Neuron (in vitro differentiated cells): ENCODE data around the gene TRAM2.

ENCODE experiments used
- H2AFZ ChIP-seq: one replicate; pipeline ENCODE4 v1.6.1; 2013; ENCODE audit warnings: low read depth, mild to moderate bottlenecking, inconsistent platforms, low read length, moderate library complexity
- H3K27me3 ChIP-seq: one replicate; pipeline ENCODE4 v1.6.1; 2013; ENCODE audit warnings: low read length; ENCODE audit not compliant: insufficient read depth
- H3K36me3 ChIP-seq: one replicate; pipeline ENCODE4 v1.6.1; 2013; ENCODE audit warnings: low read length; ENCODE audit not compliant: insufficient read depth
- H3K4me1 ChIP-seq: one replicate; pipeline ENCODE4 v1.6.1; 2013; ENCODE audit warnings: low read length; ENCODE audit not compliant: insufficient read depth
- H3K4me3 ChIP-seq: 2 replicates; pipeline ENCODE4 v1.5.1; 2013; ENCODE audit warnings: mild to moderate bottlenecking, low read length, moderate library complexity
- H3K9me3 ChIP-seq: one replicate; pipeline ENCODE4 v1.6.1; 2013; ENCODE audit warnings: low read length

Gene TRAM2

GRCh38 chr6:52571099-52571755, 5.6 kb downstream of the TRAM2 start:
- Histone ChIP-seq H3K36me3 (no peaks in the 10 kb centered on the region), H2AFZ (no peak overlapping the region), H3K27me3 (no peaks in the 10 kb centered on the region), H3K9me3 (no peaks in the 10 kb centered on the region), H3K4me3 (no peak overlapping the region), H3K4me1 (peaks cover 57% of the 10 kb centered on the region)

GRCh38 chr6:52570291-52570700, 6.6 kb downstream of the TRAM2 start:
- Histone ChIP-seq H3K9me3 (no peaks in the 10 kb centered on the region), H3K4me3 (no peak overlapping the region), H2AFZ (no peak overlapping the region), H3K27me3 (no peaks in the 10 kb centered on the region), H3K4me1 (peaks cover 55% of the 10 kb centered on the region), H3K36me3 (no peaks in the 10 kb centered on the region)

GRCh38 chr6:52568320-52568719, 8.5 kb downstream of the TRAM2 start:
- Histone ChIP-seq H3K36me3 (no peaks in the 10 kb centered on the region), H2AFZ (no peak overlapping the region), H3K4me3 (no peak overlapping the region), H3K9me3 (no peaks in the 10 kb centered on the region), H3K27me3 (no peaks in the 10 kb centered on the region), H3K4me1 (peaks cover 40% of the 10 kb centered on the region)

DNA sequence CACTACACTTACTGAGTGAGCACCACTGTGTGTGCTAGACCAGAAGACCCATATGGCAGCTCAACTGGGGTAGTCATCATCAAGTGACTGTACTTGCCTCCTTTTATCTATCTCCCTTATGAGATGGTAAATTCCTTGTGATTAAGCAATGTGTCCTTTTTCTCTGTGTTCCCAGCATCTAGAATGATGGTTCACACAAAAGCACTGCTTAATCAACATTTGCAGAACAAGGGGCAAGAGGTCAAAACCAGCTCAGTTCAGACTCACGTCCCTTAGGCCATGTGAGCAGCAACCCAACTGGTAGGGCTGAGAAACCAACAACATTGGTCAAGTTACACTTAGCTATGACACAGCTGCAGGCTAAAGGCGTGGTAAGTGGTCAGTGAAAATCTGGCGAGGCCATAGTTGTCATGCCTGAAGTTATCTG, 10.0 kb downstream of the TRAM2 start:
- H2AFZ ChIP-seq, result no peak overlapping the region
- H3K4me1 ChIP-seq, result peaks cover 30% of the 10 kb centered on the region
- H3K36me3 ChIP-seq, result no peaks in the 10 kb centered on the region
- no peaks in the 10 kb centered on the region for H3K9me3 ChIP-seq
- H3K4me3 ChIP-seq, result no peak overlapping the region
- no peaks in the 10 kb centered on the region for H3K27me3 ChIP-seq

DNA sequence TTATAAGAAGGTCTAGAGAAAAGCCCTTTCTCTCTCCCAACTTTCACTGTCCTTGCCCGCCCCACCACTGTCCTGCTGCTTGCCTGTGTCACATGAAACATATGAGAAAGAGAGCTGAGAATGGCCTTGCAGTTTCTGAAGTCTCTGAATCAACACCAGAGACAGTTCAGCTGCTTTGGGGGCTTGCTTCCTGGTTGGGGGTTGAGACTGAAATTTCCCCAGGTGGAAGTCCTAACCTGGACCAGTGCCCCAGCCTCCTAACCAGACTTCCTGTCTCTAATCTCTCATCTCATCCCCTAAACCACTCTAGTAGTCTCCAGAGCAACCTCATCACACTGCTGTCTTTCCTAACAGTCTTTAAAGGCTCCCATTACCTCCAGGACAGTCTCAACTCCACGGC, 10.7 kb downstream of the TRAM2 start:
- no peak overlapping the region for H2AFZ ChIP-seq
- no peaks in the 10 kb centered on the region for H3K9me3 ChIP-seq
- peaks cover 23% of the 10 kb centered on the region for H3K4me1 ChIP-seq
- H3K36me3 ChIP-seq, result no peaks in the 10 kb centered on the region
- H3K27me3 ChIP-seq, result no peaks in the 10 kb centered on the region
- H3K4me3 ChIP-seq, result no peak overlapping the region

- no peaks in the 10 kb centered on the region for H3K36me3 ChIP-seq
- peaks cover 10% of the 10 kb centered on the region for H3K4me1 ChIP-seq
- H3K27me3 ChIP-seq, result no peaks in the 10 kb centered on the region
- H3K4me3 ChIP-seq, result no peak overlapping the region
- H2AFZ ChIP-seq, result no peak overlapping the region
- no peaks in the 10 kb centered on the region for H3K9me3 ChIP-seq
These were observed 12.0 kb downstream of the TRAM2 start for GRCh38 chr6:52564856-52565255.

DNA sequence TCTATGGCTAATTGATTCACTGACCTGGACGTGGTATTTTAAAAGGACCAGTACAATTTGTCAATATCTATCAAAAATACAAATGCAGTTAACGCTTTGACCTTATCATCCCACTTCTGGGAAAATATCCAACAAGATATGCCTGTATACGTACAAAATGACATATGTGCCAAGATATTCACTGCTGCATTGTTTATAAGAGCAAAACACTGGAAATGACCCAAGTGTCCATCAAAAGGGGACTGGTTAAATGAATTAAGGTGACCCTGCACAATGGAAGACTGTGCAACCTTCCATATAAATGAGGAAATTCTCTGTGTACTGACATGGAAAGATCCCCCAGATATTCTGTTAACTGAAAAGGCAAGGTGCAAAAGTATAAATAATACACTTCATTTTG, 13.9 kb downstream of the TRAM2 start:
- Histone ChIP-seq H2AFZ (no peak overlapping the region), H3K27me3 (no peaks in the 10 kb centered on the region), H3K9me3 (no peaks in the 10 kb centered on the region), H3K4me3 (no peak overlapping the region), H3K4me1 (no peaks in the 10 kb centered on the region), H3K36me3 (no peaks in the 10 kb centered on the region)

DNA sequence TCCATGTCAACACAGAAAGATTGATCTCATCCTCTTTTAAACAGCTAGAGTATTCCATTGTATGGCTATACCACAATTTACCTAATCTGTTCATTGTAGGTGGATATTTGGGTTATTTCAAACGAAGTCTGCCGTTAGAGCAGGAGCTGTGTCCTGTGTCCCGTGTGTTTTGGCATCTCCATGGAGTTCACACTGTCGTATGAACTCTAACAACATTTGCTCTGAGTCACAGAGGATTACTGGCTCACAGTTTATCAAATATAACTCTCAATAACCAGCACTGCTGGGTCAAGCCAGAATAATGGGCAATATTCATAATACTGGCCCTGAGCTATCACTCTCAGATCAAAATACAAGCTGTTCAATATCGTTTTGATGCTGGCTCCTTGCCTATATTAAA, 16.4 kb downstream of the TRAM2 start:
- no peak overlapping the region for H3K4me3 ChIP-seq
- H3K4me1 ChIP-seq, result no peaks in the 10 kb centered on the region

GRCh38 chr6:52558266-52559000, 18.4 kb downstream of the TRAM2 start:
- no peak overlapping the region for H3K4me3 ChIP-seq
- no peaks in the 10 kb centered on the region for H3K4me1 ChIP-seq
- no peaks in the 10 kb centered on the region for H3K27me3 ChIP-seq
- no peaks in the 10 kb centered on the region for H3K36me3 ChIP-seq
- no peak overlapping the region for H2AFZ ChIP-seq
- no peaks in the 10 kb centered on the region for H3K9me3 ChIP-seq

More for the DNA sequence above, 16.4 kb downstream of the TRAM2 start:
- H2AFZ ChIP-seq, result no peak overlapping the region
- no peaks in the 10 kb centered on the region for H3K36me3 ChIP-seq
- no peaks in the 10 kb centered on the region for H3K9me3 ChIP-seq
- no peaks in the 10 kb centered on the region for H3K27me3 ChIP-seq

DNA sequence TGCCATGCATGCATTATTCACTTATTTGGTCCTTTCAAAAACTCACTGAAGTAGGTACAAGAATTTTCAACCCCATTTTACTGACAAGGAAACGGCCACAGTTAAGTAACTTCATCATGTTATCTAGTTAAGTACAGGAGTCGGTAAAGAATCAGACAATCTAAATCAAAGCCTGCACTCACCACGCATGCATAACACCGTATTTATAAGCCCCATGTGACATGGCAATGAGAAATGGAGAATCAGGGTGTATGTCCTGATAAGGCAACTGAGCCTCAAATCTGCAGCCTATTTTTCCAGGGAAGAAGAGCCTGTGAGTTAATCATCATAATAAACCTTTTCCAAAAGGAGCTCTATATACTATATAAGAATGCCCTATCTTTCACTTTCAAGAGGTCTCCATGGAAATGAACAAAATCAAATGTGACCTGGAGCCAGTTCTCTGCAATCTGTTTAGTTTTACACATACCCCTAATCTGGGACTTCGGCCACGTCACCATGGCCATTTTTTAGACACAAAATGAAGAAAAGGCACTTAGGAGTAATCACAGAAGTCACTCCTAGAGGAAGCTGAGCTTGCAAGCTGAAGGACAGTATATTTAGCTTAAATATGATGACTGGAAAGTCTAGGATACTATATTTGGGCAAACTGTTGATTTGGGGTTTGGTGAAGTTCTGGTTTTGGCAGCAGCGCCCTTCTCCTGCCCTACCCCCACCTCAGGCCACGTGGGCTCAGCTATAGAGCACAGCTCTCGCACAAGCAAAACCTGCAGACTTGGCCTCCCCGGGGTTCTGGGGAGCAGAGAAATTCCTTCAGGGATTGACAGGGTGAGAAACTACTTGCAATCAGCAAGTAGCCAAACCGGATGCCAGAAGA, 19.2 kb downstream of the TRAM2 start:
- no peaks in the 10 kb centered on the region for H3K9me3 ChIP-seq
- H3K36me3 ChIP-seq, result no peaks in the 10 kb centered on the region
- H3K4me1 ChIP-seq, result no peaks in the 10 kb centered on the region
- no peaks in the 10 kb centered on the region for H3K27me3 ChIP-seq
- no peak overlapping the region for H3K4me3 ChIP-seq
- H2AFZ ChIP-seq, result no peak overlapping the region

- H3K9me3 ChIP-seq, result no peaks in the 10 kb centered on the region
- no peaks in the 10 kb centered on the region for H3K27me3 ChIP-seq
- H3K36me3 ChIP-seq, result no peaks in the 10 kb centered on the region
- no peak overlapping the region for H3K4me3 ChIP-seq
- H2AFZ ChIP-seq, result no peak overlapping the region
- peaks cover 16% of the 10 kb centered on the region for H3K4me1 ChIP-seq
These were observed 21.2 kb downstream of the TRAM2 start for GRCh38 chr6:52555518-52556233.

DNA sequence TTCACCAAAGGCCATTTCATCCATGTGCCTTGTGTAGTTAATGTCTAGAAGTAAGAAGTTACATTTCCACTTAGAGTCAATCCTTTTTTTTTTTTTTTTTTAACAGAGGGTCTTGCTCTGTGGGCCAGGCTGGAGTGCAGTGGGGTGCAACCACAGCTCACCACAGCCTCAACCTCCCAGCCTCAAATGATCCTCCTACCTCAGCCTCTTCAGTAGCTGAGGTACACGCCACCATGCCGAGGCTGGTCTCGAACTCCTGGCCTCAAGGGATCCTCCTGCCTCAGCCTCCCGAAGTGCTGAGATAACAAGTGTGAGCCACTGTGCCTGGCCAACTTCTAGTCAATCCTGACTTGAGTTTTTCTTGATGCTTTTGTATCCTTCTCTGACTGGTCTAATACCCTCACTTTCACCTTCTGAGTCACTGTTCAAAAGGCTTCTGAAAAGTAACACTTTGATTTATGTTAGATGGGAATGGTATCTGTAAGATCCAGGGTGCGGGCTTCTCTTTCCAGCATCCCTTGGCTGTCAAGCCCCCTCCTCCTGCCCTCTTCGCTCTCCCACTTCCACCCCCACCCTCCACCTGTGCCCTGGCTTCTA, 22.1 kb downstream of the TRAM2 start:
- Histone ChIP-seq H3K4me1 (peaks cover 16% of the 10 kb centered on the region), H3K36me3 (no peaks in the 10 kb centered on the region), H3K4me3 (no peak overlapping the region), H3K9me3 (no peaks in the 10 kb centered on the region), H3K27me3 (no peaks in the 10 kb centered on the region), H2AFZ (no peak overlapping the region)
